ENCODE measurements around the gene TCF7L1.
A peak's percentile ranks its signal among the peaks of the same experiment; 100 is the strongest.

TCF7L1 gene

DNA sequence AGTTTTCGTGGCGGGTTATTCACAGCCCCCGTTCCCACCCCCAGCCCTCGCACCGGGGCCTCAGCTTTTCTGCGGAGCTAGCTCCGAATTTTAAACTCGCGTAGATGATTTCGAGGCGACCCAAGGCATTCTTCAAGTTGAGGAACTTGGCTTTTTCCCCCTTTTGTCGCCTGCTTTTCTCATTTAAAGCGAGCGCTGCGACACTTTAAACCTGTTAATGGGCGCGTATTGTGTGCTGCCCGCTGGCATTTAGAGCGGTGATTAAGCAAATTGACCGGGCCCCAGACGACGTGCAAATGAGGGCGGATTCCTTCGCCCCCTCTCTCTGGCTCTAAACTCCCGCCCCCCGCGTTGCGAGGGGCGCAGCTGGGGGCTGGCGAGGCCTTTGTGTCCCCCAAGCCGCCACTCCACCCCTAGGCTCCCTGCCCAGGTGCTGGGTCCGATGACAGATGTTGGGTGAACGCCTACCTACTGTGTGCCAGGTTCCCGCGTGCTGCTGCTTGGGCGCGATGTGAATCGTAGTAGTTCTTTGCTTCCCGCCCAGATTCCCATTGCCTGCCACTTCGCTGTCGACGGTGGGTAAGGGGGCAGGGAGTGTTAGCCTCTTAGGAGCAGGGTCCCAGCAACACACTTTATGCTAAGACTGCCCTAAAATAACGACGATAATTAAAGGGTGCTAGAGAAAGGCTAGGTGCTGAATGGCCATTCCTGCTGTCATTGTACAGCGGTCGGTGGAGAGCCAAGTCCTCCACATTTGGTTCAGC, 1.9 kb downstream of the TCF7L1 start:
- no peaks in the 10 kb centered on the region for H3K9me3 ChIP-seq (ENCODE audit: severe bottlenecking)
- H3K27ac ChIP-seq (ENCODE audit: poor library complexity, severe bottlenecking) = peak overlapping the region; percentile 64
- H3K4me1 ChIP-seq (ENCODE audit: insufficient read depth, poor library complexity, severe bottlenecking) = peaks cover 8% of the 10 kb centered on the region
- no peaks in the 10 kb centered on the region for H3K27me3 ChIP-seq (ENCODE audit: insufficient read depth, poor library complexity, severe bottlenecking)
- DNase-seq (ENCODE audit: low spot score) (no peak), ATAC-seq (ENCODE audit: low read depth) (no peak)
- peak overlapping the region; percentile 72 for H3K4me3 ChIP-seq (ENCODE audit: severe bottlenecking)
- TF ChIP-seq, protein P1, sequence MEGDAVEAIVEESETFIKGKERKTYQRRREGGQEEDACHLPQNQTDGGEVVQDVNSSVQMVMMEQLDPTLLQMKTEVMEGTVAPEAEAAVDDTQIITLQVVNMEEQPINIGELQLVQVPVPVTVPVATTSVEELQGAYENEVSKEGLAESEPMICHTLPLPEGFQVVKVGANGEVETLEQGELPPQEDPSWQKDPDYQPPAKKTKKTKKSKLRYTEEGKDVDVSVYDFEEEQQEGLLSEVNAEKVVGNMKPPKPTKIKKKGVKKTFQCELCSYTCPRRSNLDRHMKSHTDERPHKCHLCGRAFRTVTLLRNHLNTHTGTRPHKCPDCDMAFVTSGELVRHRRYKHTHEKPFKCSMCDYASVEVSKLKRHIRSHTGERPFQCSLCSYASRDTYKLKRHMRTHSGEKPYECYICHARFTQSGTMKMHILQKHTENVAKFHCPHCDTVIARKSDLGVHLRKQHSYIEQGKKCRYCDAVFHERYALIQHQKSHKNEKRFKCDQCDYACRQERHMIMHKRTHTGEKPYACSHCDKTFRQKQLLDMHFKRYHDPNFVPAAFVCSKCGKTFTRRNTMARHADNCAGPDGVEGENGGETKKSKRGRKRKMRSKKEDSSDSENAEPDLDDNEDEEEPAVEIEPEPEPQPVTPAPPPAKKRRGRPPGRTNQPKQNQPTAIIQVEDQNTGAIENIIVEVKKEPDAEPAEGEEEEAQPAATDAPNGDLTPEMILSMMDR (IDR thresholded peaks at IDR 0.05; ENCODE audit: poor library complexity, severe bottlenecking) = no peak
- peaks cover 42% of the 10 kb centered on the region for H3K36me3 ChIP-seq (ENCODE audit: low read depth)

DNA sequence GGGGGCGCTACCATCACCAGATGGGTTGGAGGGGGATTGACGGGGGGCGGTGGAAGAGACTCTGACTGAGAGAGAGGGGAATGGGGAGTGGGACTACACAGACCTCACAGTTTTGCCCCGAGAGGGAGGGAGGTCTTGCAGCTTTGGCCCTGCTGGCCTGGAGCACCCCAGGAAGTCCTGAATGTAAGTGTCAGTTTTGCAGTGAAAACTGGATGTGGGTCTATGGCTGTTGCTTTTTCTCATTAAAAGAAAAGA, 2.4 kb downstream of the TCF7L1 start:
- Histone ChIP-seq H3K4me3 (ENCODE audit: severe bottlenecking) (no peak overlapping the region), H3K9me3 (ENCODE audit: severe bottlenecking) (no peaks in the 10 kb centered on the region), H3K4me1 (ENCODE audit: insufficient read depth, poor library complexity, severe bottlenecking) (peaks cover 8% of the 10 kb centered on the region), H3K27ac (ENCODE audit: poor library complexity, severe bottlenecking) (no peak overlapping the region), H3K27me3 (ENCODE audit: insufficient read depth, poor library complexity, severe bottlenecking) (no peaks in the 10 kb centered on the region), H3K36me3 (ENCODE audit: low read depth) (peaks cover 47% of the 10 kb centered on the region)
- DNase-seq (ENCODE audit: low spot score) (no peak), ATAC-seq (ENCODE audit: low read depth) (no peak)
- TF ChIP-seq, protein P1 (IDR thresholded peaks at IDR 0.05; ENCODE audit: poor library complexity, severe bottlenecking) = no peak

DNA sequence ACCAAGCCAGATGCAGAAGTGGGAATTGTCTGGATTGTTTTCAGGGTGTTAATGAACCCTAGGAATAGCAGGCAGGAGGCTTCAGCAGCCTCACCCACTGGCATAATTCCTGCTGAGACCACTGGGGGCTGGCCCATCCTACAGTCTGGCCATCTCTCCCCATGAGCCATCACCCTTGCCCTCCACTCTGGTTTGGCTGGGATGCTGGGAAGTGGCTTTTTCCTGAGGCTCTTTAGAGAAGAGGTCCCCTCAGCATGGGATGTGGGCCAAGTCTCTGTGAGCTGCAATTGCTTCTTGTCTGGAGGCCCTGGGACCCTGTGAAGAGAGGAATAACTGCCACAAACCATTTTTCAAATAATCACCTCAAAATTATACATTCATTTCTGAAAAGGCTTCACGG, 4.0 kb downstream of the TCF7L1 start:
- no peak for ATAC-seq (ENCODE audit: low read depth)
- H3K4me1 ChIP-seq (ENCODE audit: insufficient read depth, poor library complexity, severe bottlenecking) = peaks cover 3% of the 10 kb centered on the region
- H3K9me3 ChIP-seq (ENCODE audit: severe bottlenecking) = no peaks in the 10 kb centered on the region
- TF ChIP-seq, protein P1 (IDR thresholded peaks at IDR 0.05; ENCODE audit: poor library complexity, severe bottlenecking) = no peak
- no peak for DNase-seq (ENCODE audit: low spot score)
- no peak overlapping the region for H3K27ac ChIP-seq (ENCODE audit: poor library complexity, severe bottlenecking)
- H3K36me3 ChIP-seq (ENCODE audit: low read depth) = peaks cover 53% of the 10 kb centered on the region
- H3K4me3 ChIP-seq (ENCODE audit: severe bottlenecking) = no peak overlapping the region
- no peaks in the 10 kb centered on the region for H3K27me3 ChIP-seq (ENCODE audit: insufficient read depth, poor library complexity, severe bottlenecking)

DNA sequence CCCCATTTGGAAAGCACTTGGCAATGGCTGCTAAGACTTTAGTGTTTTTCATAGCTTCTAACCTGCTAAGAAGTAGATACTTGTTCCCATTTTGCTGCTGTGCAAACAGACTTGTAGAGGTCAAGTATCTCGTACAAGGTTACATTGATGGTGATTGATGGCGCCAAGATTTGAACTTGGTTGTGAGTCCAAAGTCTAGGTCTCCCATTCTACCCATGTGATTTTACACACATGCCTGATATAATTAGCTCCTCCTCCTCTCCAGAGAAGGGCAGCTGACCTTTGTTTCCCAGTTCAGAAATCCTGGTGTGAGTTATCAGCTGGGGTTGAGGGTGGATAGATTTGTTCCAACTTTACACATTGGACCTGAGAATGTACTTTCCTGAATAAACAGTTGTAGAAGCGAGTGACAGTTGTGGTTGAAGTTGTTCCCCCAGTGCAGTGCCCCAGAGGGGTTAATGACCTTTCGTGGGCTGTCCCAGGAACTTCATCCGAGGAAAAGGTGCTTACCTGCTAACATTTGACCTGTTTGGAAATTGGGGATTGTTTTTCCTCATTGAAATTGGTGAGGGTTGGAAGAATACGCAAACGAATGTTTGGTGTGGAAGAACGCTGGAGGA, 10.4 kb downstream of the TCF7L1 start:
- Histone ChIP-seq H3K4me3 (ENCODE audit: severe bottlenecking) (no peak overlapping the region), H3K27ac (ENCODE audit: poor library complexity, severe bottlenecking) (no peak overlapping the region), H3K36me3 (ENCODE audit: low read depth) (peaks cover 39% of the 10 kb centered on the region), H3K4me1 (ENCODE audit: insufficient read depth, poor library complexity, severe bottlenecking) (no peaks in the 10 kb centered on the region), H3K9me3 (ENCODE audit: severe bottlenecking) (no peaks in the 10 kb centered on the region), H3K27me3 (ENCODE audit: insufficient read depth, poor library complexity, severe bottlenecking) (no peaks in the 10 kb centered on the region)
- ATAC-seq (ENCODE audit: low read depth) (no peak), DNase-seq (ENCODE audit: low spot score) (no peak)
- TF ChIP-seq, protein P1 (IDR thresholded peaks at IDR 0.05; ENCODE audit: poor library complexity, severe bottlenecking) = no peak
